Stimulated activated naive B cell treated with anti-CD40 and anti-IgM and Interleukin-4, amounts not matched to agents 10 μg/mL and 1 μg/mL and 100 μg/mL, for 72 hours (primary cell): ENCODE measurements around the gene FBXL15.

Experiments
- ATAC-seq, 2 donors: fragments of 150-1000 bp; cut with Tn5 transposase; replicated peaks; 2 replicates each; pipeline ENCODE4 v1.10.0; 2021; ENCODE audit warnings: moderate library complexity in 1 of 2
- DNase-seq: peaks from one replicate; pipeline ENCODE4 v3.0.0; 2021
- H3K27ac Mint-ChIP-seq: one replicate; pipeline ENCODE4 v1.8.0; 2022; ENCODE audit warnings: mild to moderate bottlenecking, mixed read lengths
- H3K27me3 Mint-ChIP-seq, 2 donors: one replicate each; pipeline ENCODE4 v1.8.0; 2022; ENCODE audit warnings: mixed read lengths in 2 of 2
- H3K36me3 Mint-ChIP-seq, 2 donors: one replicate each; pipeline ENCODE4 v1.8.0; 2022; ENCODE audit warnings: mixed read lengths in 2 of 2, mild to moderate bottlenecking in 1 of 2
- H3K4me1 Mint-ChIP-seq, 2 donors: one replicate each; pipeline ENCODE4 v1.8.0; 2022; ENCODE audit warnings: mixed read lengths in 2 of 2, mild to moderate bottlenecking in 1 of 2
- H3K4me3 Mint-ChIP-seq, 2 donors: one replicate each; pipeline ENCODE4 v1.8.0; 2022; ENCODE audit warnings: mild to moderate bottlenecking in 2 of 2, mixed read lengths in 2 of 2, moderate library complexity in 1 of 2
- H3K9me3 Mint-ChIP-seq, 2 donors: one replicate each; pipeline ENCODE4 v1.8.0; 2022; ENCODE audit warnings: mixed read lengths in 2 of 2, mild to moderate bottlenecking in 1 of 2

The FBXL15 gene

DNA sequence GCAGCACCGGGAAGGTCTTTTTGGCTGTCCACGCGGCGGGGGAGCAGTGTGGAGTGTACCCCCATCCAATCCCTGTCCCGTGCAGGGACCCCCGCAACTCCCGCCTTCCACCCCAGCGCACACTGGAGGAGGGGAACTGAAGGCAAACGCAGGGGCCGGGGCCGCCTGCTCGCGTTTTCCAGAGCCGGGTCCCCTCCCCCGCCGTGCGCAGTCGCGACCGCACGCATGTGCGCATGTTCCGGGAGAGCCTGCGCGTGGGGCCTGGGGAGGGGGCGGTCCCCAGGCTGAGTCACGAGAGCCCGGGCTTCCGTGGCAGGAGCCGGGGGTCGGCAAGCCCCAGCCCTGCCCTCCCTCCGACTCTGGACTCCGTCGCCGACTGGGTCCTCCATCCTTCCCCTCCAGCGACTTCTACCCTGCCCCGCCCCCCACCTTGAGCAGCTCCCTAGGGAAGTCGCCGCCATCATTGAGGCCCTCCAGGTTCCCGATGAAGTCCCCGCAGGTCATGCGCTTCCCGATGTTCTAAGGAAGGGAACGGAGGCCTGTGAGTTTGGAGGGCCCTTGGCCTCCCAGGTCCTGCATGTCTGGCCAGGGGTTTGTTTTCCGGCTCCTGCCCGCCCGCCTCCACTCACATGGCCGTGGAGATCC lies 10.1 kb upstream of the FBXL15 start:
- H3K27ac Mint-ChIP-seq: no peak overlapping the region
- H3K4me1 Mint-ChIP-seq: peaks cover 37 to 56% of the 10 kb centered on the region in 2 donors
- H3K36me3 Mint-ChIP-seq: peaks cover 2% of the 10 kb centered on the region in 2 donors
- no peaks in the 10 kb centered on the region for H3K9me3 Mint-ChIP-seq
- peak overlapping the region; percentile 66 to 83 for H3K4me3 Mint-ChIP-seq
- DNase-seq (no peak), ATAC-seq (no peak)
- H3K27me3 Mint-ChIP-seq: peaks cover 54 to 74% of the 10 kb centered on the region in 2 donors

DNA sequence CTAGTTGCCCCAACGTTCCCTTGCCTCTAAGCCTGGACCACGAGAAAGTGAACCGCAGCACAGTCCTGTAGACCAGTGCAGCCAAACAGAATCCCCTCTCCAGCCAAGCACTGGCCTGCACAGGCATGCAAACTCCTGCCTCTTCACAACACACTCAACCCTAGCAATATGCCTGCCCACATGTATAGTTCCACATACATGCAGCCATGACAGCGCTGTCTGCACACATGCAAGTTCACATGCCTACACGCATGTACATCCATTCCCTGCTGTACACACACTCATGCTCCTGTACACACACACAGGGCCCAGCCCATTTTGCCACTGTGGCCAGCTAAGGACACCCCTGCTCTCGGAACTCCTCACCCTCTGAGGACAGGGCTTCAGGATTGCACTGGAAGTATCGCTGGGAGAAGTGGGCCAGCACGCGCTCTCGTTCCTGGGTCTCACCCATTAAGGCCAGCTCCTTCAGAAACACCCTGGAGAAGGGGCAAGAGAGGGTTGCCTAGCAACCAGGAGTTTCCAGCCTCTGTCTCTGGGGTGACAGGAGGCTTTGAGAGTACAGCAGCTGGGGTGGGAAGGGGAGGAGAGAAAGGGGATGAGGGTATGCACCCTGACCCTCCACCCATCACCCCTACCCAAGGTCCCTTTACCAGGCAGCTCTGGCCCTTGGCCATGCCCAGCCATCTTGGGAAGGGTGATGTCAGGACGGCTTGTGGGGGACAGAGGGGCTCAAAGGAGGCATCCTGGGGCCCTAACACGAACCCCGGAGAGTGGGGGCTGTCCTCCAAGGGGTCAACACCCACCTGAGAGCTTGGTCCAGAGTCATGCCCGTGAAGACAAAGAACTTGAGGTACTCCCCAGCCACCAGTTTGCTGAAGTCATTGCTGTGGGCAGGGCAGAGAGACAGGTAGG lies 9.0 kb upstream of the FBXL15 start:
- peaks cover 34 to 47% of the 10 kb centered on the region in 2 donors for H3K4me1 Mint-ChIP-seq
- DNase-seq (no peak), ATAC-seq (no peak)
- H3K27me3 Mint-ChIP-seq: peaks cover 65 to 85% of the 10 kb centered on the region in 2 donors
- no peak overlapping the region for H3K27ac Mint-ChIP-seq
- no peaks in the 10 kb centered on the region for H3K9me3 Mint-ChIP-seq
- H3K4me3 Mint-ChIP-seq: peak overlapping the region; percentile 66 to 76
- H3K36me3 Mint-ChIP-seq: no peaks in the 10 kb centered on the region

DNA sequence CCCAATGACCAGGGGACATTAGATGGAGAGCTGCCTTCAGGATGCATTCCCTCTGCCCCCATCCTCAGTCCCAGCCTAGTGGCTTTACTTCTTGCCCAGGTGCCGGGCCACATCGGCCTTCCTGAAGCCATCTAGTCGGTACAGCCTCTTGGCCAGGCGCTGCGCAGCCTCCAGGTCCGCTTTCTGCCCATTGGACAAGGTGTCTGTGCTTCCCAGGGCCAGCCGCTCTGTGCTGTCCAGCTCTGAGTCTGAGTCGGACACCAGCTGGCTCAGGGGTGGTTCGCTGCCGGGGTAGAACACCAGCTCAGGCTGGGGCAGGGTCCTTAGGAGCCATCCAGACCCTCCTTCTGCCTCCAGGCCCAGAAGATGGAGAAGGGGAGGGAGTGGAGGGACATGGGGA lies 8.3 kb upstream of the FBXL15 start:
- no peaks in the 10 kb centered on the region for H3K9me3 Mint-ChIP-seq
- ATAC-seq (no peak), DNase-seq (no peak)
- peaks cover 72 to 85% of the 10 kb centered on the region in 2 donors for H3K27me3 Mint-ChIP-seq
- H3K4me1 Mint-ChIP-seq: peaks cover 32 to 45% of the 10 kb centered on the region in 2 donors
- no peaks in the 10 kb centered on the region for H3K36me3 Mint-ChIP-seq
- H3K4me3 Mint-ChIP-seq: no peak overlapping the region
- no peak overlapping the region for H3K27ac Mint-ChIP-seq

DNA sequence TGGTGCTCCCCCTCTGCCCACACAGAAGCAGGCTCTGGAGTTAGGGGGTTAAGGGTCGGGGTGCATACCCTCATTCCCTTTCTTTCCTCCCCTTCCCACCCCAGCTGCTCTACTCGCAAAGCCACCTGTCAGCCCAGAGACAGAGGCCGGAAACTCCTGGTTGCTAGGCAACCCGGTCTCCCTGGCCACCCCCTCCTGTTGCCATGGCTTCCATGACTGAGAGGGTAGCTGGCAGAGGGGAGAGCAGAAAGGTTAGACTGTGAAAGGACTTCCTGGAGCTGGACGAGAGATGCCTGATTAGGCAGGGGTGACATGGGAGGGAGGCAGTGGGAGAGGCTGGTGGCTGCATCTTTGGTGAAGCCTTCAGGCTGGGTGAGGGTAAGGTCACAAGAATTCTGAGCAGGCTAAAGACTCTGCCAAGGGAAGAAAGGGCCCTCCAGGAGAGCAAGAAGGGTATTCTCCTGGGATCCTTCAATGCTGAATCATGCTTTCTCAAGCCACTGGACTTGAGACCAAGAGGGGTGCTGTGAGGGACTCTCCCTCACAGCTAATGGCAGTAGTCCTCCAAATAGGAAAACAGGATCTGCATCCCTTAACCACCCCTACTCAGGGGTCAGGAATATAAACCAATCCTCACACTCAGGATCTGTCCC lies 7.5 kb upstream of the FBXL15 start:
- H3K9me3 Mint-ChIP-seq: no peaks in the 10 kb centered on the region
- no peaks in the 10 kb centered on the region for H3K36me3 Mint-ChIP-seq
- ATAC-seq (peak; percentile 38 to 41), DNase-seq (no peak)
- no peak overlapping the region for H3K27ac Mint-ChIP-seq
- H3K4me3 Mint-ChIP-seq: no peak overlapping the region
- peaks cover 74 to 85% of the 10 kb centered on the region in 2 donors for H3K27me3 Mint-ChIP-seq
- peaks cover 27 to 47% of the 10 kb centered on the region in 2 donors for H3K4me1 Mint-ChIP-seq

DNA sequence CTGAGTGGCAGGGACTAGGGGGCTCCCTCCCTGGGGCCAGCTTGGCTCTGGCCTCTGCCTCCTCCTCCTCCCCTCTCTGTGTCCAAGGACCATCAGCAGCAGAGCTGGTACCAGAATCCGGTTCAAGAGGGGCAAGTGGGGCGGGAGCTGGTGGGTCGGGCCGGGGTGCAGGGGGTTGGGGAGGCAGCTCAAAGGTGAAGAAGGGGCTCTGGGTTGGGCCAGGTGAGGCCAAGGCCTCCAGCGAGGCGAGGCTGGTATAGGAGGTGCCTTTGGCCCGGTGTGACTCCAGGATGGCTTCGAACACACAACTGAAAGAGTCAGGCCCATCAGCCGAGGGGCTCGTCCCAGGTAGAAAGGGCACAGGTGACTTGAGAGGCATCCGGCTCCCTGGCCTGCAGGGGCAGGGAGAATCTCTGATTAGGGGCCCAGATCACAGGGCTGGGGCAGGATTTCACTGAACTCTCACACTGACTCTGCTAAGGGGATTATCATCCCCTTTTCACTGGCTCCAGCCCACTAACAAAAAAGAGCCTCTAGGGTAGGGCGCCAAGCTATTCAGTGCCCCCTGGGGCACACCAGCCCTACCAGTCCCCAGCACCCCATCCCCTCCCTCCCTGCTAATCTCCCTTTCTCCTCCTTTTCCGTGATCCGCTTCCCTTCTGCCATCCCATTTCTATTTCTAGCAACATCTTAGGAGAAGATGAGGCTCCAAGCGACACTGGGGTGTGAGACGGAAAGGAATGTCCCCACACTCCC lies 6.7 kb upstream of the FBXL15 start:
- H3K27ac Mint-ChIP-seq: no peak overlapping the region
- H3K4me3 Mint-ChIP-seq: no peak overlapping the region
- no peaks in the 10 kb centered on the region for H3K9me3 Mint-ChIP-seq
- ATAC-seq (no peak), DNase-seq (no peak)
- no peaks in the 10 kb centered on the region for H3K36me3 Mint-ChIP-seq
- H3K4me1 Mint-ChIP-seq: peaks cover 26 to 43% of the 10 kb centered on the region in 2 donors
- H3K27me3 Mint-ChIP-seq: peaks cover 74 to 85% of the 10 kb centered on the region in 2 donors

DNA sequence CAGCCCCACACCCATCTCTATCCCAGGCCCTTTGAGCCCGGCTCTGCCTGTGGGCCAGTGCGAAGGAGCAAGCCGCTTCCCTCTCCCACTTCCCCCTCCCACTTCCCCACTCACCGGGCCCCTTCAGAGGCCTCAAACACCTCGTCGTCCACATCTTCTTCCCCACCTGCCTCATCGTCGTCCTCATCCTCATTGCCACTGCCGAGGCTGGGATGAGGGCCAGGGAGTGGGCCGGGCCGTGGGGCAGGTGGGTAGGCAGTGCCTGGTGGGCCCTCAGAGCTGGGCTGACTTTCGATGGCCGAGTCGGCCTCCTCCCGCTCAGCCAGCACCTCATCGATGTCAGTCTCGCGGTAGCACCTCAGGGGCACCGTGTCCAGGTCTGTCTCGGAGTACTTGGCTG lies 5.9 kb upstream of the FBXL15 start:
- peaks cover 26 to 45% of the 10 kb centered on the region in 2 donors for H3K4me1 Mint-ChIP-seq
- ATAC-seq (no peak), DNase-seq (no peak)
- H3K27me3 Mint-ChIP-seq: peaks cover 72 to 84% of the 10 kb centered on the region in 2 donors
- H3K27ac Mint-ChIP-seq: no peak overlapping the region
- H3K4me3 Mint-ChIP-seq: no peak overlapping the region
- H3K36me3 Mint-ChIP-seq: no peaks in the 10 kb centered on the region
- H3K9me3 Mint-ChIP-seq: no peaks in the 10 kb centered on the region

DNA sequence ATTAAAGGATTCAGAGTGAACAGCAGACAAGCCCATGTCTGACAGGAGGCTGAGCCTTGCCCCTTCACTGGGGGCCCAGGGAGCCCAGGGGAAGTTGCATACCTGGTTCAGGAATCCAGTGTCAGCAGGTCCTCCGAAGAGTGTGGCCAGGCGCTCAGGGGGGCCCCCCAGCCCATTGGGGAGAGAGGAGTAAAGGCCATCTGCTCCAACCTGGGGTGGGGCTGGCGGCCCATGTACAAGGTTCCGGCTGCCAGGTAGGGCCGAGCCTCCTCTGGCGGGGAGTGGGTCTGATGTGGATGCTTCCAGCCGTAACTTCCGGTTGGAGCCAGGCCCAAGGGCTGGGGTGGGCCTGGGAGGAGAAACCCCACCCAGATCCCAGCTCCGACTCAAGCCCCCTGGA lies 4.4 kb upstream of the FBXL15 start:
- no peak overlapping the region for H3K4me3 Mint-ChIP-seq
- peaks cover 61 to 71% of the 10 kb centered on the region in 2 donors for H3K27me3 Mint-ChIP-seq
- H3K27ac Mint-ChIP-seq: no peak overlapping the region
- H3K36me3 Mint-ChIP-seq: peaks cover 0 to 4% of the 10 kb centered on the region in 2 donors
- ATAC-seq (no peak), DNase-seq (no peak)
- H3K4me1 Mint-ChIP-seq: peaks cover 18 to 45% of the 10 kb centered on the region in 2 donors
- H3K9me3 Mint-ChIP-seq: no peaks in the 10 kb centered on the region

DNA sequence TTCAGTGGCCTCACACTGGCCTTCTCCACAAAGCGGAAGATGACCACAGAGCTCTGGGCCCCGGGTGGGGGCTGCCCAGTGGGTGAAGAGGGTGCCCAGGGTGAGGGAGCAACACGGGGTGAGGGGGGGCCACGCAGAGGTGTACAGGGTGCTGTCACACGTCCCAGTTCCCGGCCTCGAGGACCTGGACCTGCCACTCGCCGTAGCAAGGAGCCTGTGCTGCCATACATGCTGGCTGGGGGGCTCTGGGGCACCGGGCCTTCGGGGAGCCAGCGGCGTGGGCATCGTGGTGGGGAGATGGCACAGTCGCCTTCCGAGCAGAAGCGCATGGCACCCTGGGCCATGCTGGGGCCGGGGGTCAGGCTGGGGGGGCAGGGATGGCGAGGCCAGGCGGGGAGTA lies 3.9 kb upstream of the FBXL15 start:
- DNase-seq: no peak
- H3K9me3 Mint-ChIP-seq: no peaks in the 10 kb centered on the region
- ATAC-seq: no peak
- H3K4me1 Mint-ChIP-seq: peaks cover 17 to 41% of the 10 kb centered on the region in 2 donors
- H3K27me3 Mint-ChIP-seq: peaks cover 57 to 67% of the 10 kb centered on the region in 2 donors
- H3K4me3 Mint-ChIP-seq: no peak overlapping the region
- H3K27ac Mint-ChIP-seq: no peak overlapping the region
- H3K36me3 Mint-ChIP-seq: peaks cover 0 to 4% of the 10 kb centered on the region in 2 donors

DNA sequence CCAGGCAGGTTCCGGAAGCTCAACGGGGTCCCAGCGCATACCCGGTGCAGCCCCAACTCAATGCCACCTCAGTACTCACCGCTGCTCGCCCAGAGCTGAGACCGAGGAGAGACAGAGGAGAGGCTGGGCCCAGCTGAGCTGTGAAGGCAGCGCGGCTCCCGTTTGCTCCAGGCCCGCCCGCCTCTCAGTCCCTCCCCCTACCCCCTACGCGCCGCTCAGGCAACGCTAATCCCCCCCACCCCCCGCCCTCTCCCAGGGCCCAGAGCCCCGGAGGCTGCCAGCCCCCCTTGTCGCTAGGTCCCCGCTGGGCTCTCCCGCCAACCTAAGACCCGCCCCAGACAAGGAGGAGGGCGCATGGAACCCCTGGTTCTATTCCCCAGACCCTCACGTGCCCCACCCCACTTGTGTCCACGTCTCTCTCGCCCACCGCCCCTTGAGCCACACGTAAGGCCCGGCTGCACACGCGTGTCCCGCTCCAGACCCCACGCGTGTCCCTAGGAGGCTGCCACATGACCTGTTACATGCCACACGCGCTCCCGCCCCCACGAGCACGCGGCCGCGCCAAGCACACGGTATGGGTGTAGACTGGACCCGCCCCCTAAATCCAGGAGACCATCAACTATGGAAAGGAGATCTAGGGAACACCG lies 1.9 kb upstream of the FBXL15 start, which contains the start of gene PSD:
Gene PSD, minus strand, starts transcription at position 164 of the 647 bp plus-strand sequence. CDS start 1,747 bp downstream, outside the sequence.
- DNase-seq (no peak), ATAC-seq (no peak)
- Mint-ChIP-seq H3K27ac (peak within 1 kb of the TSS; percentile 88), H3K27me3 (peaks cover 47% of the 10 kb centered on the region in 2 donors), H3K36me3 (peaks cover 4 to 15% of the 10 kb centered on the region in 2 donors), H3K9me3 (no peaks in the 10 kb centered on the region), H3K4me3 (peak within 1 kb of the TSS; percentile 98 to 100), H3K4me1 (peaks cover 19 to 48% of the 10 kb centered on the region in 2 donors)

DNA sequence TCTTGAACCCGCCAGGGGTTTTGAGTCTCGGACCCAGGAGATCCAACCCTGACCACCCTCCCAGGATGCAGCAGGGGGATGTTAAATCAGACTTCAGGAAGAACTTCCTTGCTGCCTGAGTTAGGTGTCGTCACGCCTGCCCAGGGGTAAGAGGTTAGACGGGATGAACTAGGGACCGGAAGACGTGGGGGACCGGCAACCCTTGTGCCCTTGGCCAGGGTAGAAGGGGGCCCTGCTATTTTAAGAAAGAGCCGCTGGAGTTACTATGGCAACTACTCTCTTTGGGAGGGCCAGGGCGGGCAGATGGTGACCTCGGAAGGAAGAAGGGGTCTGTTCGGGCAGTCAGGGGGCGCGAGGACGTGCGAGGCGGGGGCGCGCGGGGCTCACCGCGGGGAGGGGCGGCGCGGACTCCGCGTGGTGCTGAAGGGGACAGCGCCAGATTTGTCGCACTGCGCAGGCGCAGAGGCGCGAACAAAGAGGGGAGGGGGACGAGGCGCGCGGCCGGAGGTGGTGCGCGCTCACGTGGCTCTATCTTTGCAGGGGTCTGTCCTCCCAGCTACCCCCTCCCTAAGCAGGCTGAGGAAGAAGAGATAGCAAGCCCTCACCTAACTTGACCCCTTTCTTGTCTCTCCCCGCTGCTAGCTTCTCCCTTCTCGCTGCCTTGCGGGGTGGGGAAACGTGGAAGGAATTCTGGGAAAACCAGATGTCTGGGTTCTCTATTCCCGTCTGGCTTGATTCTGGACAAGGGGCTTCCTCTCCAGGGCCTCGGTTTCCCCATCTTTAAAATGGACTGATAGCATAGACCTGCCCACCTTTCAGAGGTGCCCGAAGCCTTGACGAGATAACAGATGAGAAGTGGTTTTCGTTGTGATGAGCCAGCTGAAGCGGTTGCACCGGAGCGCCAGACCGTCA lies 1.1 kb upstream of the FBXL15 start:
- H3K27me3 Mint-ChIP-seq: peaks cover 42% of the 10 kb centered on the region in 2 donors
- peaks cover 19 to 51% of the 10 kb centered on the region in 2 donors for H3K4me1 Mint-ChIP-seq
- H3K9me3 Mint-ChIP-seq: no peaks in the 10 kb centered on the region
- peak overlapping the region; percentile 88 for H3K27ac Mint-ChIP-seq
- peaks cover 10 to 15% of the 10 kb centered on the region in 2 donors for H3K36me3 Mint-ChIP-seq
- no peak for ATAC-seq
- H3K4me3 Mint-ChIP-seq: peak overlapping the region; percentile 98 to 100
- no peak for DNase-seq

DNA sequence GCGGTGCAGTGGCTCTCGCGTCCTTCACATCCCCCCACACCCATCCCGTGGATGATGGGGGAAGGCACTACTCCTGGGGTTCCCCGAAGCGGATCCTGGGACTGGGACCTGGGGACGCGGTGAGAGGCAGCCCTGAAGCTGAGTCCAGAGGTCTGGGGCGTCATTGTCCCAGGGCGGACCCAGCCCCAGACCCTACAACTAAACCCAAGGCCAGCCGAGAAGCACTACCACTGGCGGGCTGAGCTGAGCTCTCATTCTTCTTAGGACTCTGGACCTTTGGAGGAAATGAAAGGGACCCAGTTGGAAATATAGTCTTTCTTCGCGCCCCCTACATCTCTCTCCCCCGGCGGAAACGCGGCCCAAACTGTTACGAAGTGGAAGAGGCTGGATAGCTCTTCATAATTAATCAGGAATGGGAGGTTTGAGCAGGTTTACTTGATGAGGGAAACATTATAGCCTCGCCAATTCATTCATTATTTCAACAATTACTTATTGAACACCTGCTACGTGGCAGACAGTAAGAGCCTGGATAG lies 389 bp upstream of the FBXL15 start:
- no peak for DNase-seq
- no peak for ATAC-seq
- peaks cover 17 to 19% of the 10 kb centered on the region in 2 donors for H3K36me3 Mint-ChIP-seq

DNA sequence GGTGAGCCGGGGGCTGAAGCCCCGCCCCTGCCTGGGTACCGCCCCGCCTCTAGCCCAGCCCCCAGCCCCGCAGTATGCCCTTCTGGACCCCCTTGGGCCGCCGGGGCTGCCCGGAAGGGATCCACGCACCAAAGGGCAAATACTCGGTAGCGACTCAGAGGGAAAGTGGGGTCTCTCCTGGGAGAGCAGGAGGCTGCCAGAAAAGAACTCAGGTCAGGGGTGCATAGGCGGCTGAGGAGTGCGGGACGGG lies 796 bp downstream of the FBXL15 start:
- Mint-ChIP-seq H3K4me3 (peak overlapping the region; percentile 98 to 100), H3K27ac (peak overlapping the region; percentile 97), H3K4me1 (peaks cover 26 to 52% of the 10 kb centered on the region in 2 donors), H3K9me3 (no peaks in the 10 kb centered on the region), H3K27me3 (peaks cover 25 to 26% of the 10 kb centered on the region in 2 donors), H3K36me3 (peaks cover 22 to 28% of the 10 kb centered on the region in 2 donors)
- DNase-seq (no peak), ATAC-seq (no peak)

More for the DNA sequence above, 389 bp upstream of the FBXL15 start:
- H3K4me3 Mint-ChIP-seq: peak overlapping the region; percentile 98 to 100
- H3K27ac Mint-ChIP-seq: peak overlapping the region; percentile 97
- peaks cover 19 to 48% of the 10 kb centered on the region in 2 donors for H3K4me1 Mint-ChIP-seq
- peaks cover 36 to 37% of the 10 kb centered on the region in 2 donors for H3K27me3 Mint-ChIP-seq
- no peaks in the 10 kb centered on the region for H3K9me3 Mint-ChIP-seq
